Omental fat pad (tissue), 4 donors: ENCODE measurements around the gene P2RX7. TPM values are rescaled to one million over a fixed set of nuclear protein-coding genes. Genes with fewer than 3 reads are reported as not detected.
A peak's percentile ranks its signal among the peaks of the same experiment; 100 is the strongest.

ENCODE experiments used
- ATAC-seq: fragments of 150-250 bp; one replicate; pipeline ENCODE4 v1.9.1; 2016; ENCODE audit warnings: mild to moderate bottlenecking, moderate library complexity; ENCODE audit not compliant: low FRiP score
- DNase-seq: peaks from one replicate; pipeline ENCODE4 v3.0.0-alpha.2; 2019; ENCODE audit warnings: low spot score
- CTCF ChIP-seq, 3 donors: fragments of 450-650 bp; IDR thresholded peaks; one replicate each; pipeline ENCODE4 v1.5.1; 2016 to 2017; ENCODE audit warnings: antibody characterized with exemption in 3 of 3, mild to moderate bottlenecking in 3 of 3, moderate library complexity in 2 of 3
- total RNA-seq, 4 donors: library from RNA; depleted of rRNA; stranded (reverse); fragments of >200 nt; gene quantifications; one replicate each; pipeline ENCODE4 v1.1.0, GENCODE V29; 2016

P2RX7 gene
- total RNA-seq, 4 donors from 2014 or later, result 2.4 to 8.6 (median 5.6) TPM

GRCh38 chr12:121110211-121110940 is 22.3 kb upstream of the P2RX7 start:
- TF ChIP-seq CTCF (IDR thresholded peaks at IDR 0.05), result peak in 2 of 3 donors; percentile 39 to 79
- ATAC-seq (peak; percentile 73), DNase-seq (peak; percentile 45)

GRCh38 chr12:121111684-121112083 is 21.0 kb upstream of the P2RX7 start:
- DNase-seq, result no peak
- ATAC-seq, result no peak
- TF ChIP-seq CTCF (IDR thresholded peaks at IDR 0.05), result no peak

GRCh38 chr12:121112496-121112895 is 20.2 kb upstream of the P2RX7 start:
- TF ChIP-seq CTCF (IDR thresholded peaks at IDR 0.05), result no peak
- ATAC-seq, result no peak
- no peak for DNase-seq

GRCh38 chr12:121113057-121113456 is 19.6 kb upstream of the P2RX7 start:
- TF ChIP-seq CTCF (IDR thresholded peaks at IDR 0.05), result no peak
- DNase-seq (no peak), ATAC-seq (no peak)

GRCh38 chr12:121114019-121114639 is 18.5 kb upstream of the P2RX7 start:
- no peak for TF ChIP-seq CTCF (IDR thresholded peaks at IDR 0.05)
- ATAC-seq (no peak), DNase-seq (no peak)

GRCh38 chr12:121114806-121115205 is 17.9 kb upstream of the P2RX7 start:
- ATAC-seq (no peak), DNase-seq (no peak)
- TF ChIP-seq CTCF (IDR thresholded peaks at IDR 0.05), result no peak

- TF ChIP-seq CTCF (IDR thresholded peaks at IDR 0.05), result no peak
- ATAC-seq (no peak), DNase-seq (no peak)
Measured at GRCh38 chr12:121115530-121115929, 17.1 kb upstream of the P2RX7 start.
